Heart left ventricle (tissue), 13 donors: Measurements from ENCODE around the gene EYA4.

Source experiments
- CTCF ChIP-seq, 12 donors: fragments of 200-600 bp; sonication (generic) in 4 of 12; IDR thresholded peaks; one replicate each; pipeline versions ENCODE4 v1.5.0 to v1.8.0; 2018 to 2022; ENCODE audit warnings: antibody characterized with exemption in 12 of 12, mild to moderate bottlenecking in 5 of 12
- POLR2A ChIP-seq, 2 donors: fragments of 450-650 bp; IDR thresholded peaks; one replicate each; pipeline ENCODE4 v1.6.1; 2017; ENCODE audit warnings: antibody characterized with exemption in 2 of 2, mild to moderate bottlenecking in 2 of 2, moderate library complexity in 2 of 2
- donor health status: ischemic (EF 13 %, LVEDD 7.1; RV severe dilation, severe dysfunction).
- donor health status: DM: no; HTN: yes; CAD: no.
- donor health status: DM: no; HTN: no; CAD: no.
- donor health status: ischemic (EF 25% LVEDD 6.9; RV normal size, moderate dysfunction).
- donor health status: ischemic (EF 25% LVEDD 5.7; RV mildly dilated, moderate dysfunction).
- donor health status: ischemic (EF 35%, LVEDD 5.7; RV mildly dilated, moderate dysfunction).
- donor health status: nonischemic (EF 11% LVEDD 7.7; RV severe dilation, severe dysfunction).
- donor health status: DM: yes; HTN: yes; CAD: no.
- donor health status: PGD.
- donor health status: ischemic (EF 29% LVEDD 5.4; RV normal size, mild dysfunction).
- donor health status: nonischemic (EF 23%, LVEDD 6.1; RV moderate dilation, normal function).

GRCh38 chr6:133553652-133554051, 312.5 kb downstream of the EYA4 start:
- peak; percentile 33 to 70 (median 56) for TF ChIP-seq CTCF (IDR thresholded peaks at IDR 0.05)
- no peak for TF ChIP-seq POLR2A (IDR thresholded peaks at IDR 0.05)
